ENCODE measurements around the gene FERMT3.

Gene FERMT3

DNA sequence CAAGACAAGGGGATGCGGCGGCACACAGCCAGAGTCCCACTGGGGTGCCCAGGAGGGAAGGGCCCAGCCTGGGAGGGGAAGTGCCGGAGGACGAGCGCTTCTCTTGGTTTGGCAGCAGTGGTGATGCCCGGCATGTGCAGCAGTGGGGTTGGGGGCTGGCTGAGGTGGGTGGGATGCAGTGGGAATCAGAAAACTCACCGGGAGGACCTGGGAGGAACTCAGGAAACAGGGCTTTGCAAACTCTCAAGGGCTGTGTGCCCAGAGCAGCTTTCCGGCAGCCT lies 3.0 kb downstream of the FERMT3 start:
- no peak overlapping the region for H3K4me3 ChIP-seq (ENCODE audit: low read depth, low read length)
- no peaks in the 10 kb centered on the region for H3K36me3 ChIP-seq (ENCODE audit: control insufficient read depth, insufficient read depth, low read length)
- H3K79me2 ChIP-seq, result no peaks in the 10 kb centered on the region
- no peak overlapping the region for H2AFZ ChIP-seq
- peaks cover 2% of the 10 kb centered on the region for H3K4me1 ChIP-seq
- H3K27me3 ChIP-seq (ENCODE audit: control insufficient read depth, insufficient read depth, low read length), result no peaks in the 10 kb centered on the region
- H3K9ac ChIP-seq, result no peak overlapping the region
- no peak overlapping the region for H3K27ac ChIP-seq
- H3K4me2 ChIP-seq (ENCODE audit: low read length), result no peak overlapping the region
- TF ChIP-seq, protein P1, sequence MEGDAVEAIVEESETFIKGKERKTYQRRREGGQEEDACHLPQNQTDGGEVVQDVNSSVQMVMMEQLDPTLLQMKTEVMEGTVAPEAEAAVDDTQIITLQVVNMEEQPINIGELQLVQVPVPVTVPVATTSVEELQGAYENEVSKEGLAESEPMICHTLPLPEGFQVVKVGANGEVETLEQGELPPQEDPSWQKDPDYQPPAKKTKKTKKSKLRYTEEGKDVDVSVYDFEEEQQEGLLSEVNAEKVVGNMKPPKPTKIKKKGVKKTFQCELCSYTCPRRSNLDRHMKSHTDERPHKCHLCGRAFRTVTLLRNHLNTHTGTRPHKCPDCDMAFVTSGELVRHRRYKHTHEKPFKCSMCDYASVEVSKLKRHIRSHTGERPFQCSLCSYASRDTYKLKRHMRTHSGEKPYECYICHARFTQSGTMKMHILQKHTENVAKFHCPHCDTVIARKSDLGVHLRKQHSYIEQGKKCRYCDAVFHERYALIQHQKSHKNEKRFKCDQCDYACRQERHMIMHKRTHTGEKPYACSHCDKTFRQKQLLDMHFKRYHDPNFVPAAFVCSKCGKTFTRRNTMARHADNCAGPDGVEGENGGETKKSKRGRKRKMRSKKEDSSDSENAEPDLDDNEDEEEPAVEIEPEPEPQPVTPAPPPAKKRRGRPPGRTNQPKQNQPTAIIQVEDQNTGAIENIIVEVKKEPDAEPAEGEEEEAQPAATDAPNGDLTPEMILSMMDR (IDR thresholded peaks at IDR 0.05), result no peak
- no peaks in the 10 kb centered on the region for H3K9me3 ChIP-seq (ENCODE audit: control insufficient read depth, low read length)

DNA sequence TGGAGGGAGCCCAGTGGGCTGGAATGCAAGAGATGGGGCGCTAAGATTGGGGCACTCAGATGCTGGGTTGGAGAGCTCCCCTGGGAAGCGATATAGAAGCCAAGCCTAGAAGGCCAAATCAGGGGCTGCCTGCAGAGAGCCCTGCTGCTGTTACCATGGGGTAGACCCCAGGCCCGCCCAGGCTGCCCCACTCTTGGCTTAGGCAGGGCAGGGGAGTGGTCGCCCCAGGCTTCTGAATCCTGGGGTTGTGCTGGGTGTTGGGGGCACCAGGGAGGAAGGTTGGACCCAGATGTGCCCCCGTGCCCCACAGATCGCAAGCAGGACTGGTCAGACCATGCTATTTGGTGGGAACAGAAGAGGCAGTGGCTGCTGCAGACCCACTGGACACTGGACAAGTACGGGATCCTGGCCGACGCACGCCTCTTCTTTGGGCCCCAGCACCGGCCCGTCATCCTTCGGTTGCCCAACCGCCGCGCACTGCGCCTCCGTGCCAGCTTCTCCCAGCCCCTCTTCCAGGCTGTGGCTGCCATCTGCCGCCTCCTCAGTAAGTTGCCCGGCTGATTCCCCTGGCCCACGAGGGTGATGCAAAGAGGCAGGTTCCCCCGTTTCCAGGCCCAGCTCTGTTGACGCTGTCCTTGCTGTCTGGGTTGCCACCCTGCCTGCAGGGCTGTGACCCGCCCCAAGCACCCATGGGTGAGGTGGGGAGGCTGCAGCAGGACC lies 3.9 kb downstream of the FERMT3 start:
- no peaks in the 10 kb centered on the region for H3K27me3 ChIP-seq (ENCODE audit: control insufficient read depth, insufficient read depth, low read length)
- TF ChIP-seq, protein P1 (IDR thresholded peaks at IDR 0.05), result no peak
- no peak overlapping the region for H2AFZ ChIP-seq
- no peak overlapping the region for H3K27ac ChIP-seq
- H3K9ac ChIP-seq, result no peak overlapping the region
- H3K9me3 ChIP-seq (ENCODE audit: control insufficient read depth, low read length), result no peaks in the 10 kb centered on the region
- no peaks in the 10 kb centered on the region for H3K79me2 ChIP-seq
- no peaks in the 10 kb centered on the region for H3K36me3 ChIP-seq (ENCODE audit: control insufficient read depth, insufficient read depth, low read length)
- H3K4me2 ChIP-seq (ENCODE audit: low read length), result no peak overlapping the region
- H3K4me3 ChIP-seq (ENCODE audit: low read depth, low read length), result no peak overlapping the region
- no peaks in the 10 kb centered on the region for H3K4me1 ChIP-seq

DNA sequence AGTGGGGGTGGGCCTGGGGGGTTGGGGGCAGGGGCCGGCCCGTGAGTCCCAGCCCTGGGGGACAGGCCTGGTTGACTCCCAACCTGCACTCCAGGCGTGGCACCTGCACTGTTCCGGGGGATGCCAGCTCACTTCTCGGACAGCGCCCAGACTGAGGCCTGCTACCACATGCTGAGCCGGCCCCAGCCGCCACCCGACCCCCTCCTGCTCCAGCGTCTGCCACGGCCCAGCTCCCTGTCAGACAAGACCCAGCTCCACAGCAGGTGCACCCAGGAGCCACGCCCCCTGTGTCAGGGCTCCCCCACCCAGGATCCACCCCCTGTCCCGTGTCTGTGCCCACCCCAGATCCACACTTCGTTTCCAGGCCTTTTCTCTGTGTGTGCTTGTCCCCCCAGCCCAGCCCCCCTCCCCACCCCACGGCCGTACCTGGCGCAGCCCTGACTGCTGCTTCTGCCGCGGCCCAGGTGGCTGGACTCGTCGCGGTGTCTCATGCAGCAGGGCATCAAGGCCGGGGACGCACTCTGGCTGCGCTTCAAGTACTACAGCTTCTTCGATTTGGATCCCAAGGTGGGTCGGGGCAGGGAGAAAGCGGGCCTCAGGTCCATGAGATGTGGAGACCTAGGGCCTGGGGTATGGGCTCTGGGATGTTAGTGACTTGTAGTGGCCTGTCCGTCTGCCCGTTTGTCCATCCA lies 4.8 kb downstream of the FERMT3 start:
- no peak overlapping the region for H3K4me3 ChIP-seq (ENCODE audit: low read depth, low read length)

DNA sequence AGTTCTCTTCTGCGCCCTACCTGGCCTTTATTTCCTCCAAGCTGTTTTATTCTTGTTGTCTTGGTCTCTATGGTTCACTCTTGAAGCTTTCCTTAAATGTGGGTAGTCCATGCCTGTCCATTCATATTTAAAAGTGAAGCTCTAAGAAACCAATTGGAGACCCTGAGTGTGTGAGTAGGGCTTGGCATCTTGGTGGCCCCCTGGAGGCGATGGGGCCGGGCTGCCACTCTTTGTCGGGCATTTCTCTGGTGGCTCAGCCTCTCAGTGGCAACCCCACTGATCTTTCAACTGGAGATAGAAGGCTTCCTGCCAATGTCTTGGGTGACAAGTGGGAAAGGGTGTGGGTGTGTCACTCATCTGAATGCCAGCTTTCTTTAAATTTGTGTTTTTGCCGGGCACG lies 10.4 kb downstream of the FERMT3 start:
- Histone ChIP-seq H3K9ac (no peak overlapping the region), H3K4me1 (no peaks in the 10 kb centered on the region), H3K27me3 (ENCODE audit: control insufficient read depth, insufficient read depth, low read length) (no peaks in the 10 kb centered on the region), H2AFZ (no peak overlapping the region), H3K4me3 (ENCODE audit: low read depth, low read length) (no peak overlapping the region), H3K9me3 (ENCODE audit: control insufficient read depth, low read length) (no peaks in the 10 kb centered on the region), H3K4me2 (ENCODE audit: low read length) (no peak overlapping the region), H3K36me3 (ENCODE audit: control insufficient read depth, insufficient read depth, low read length) (no peaks in the 10 kb centered on the region), H3K27ac (no peak overlapping the region), H3K79me2 (no peaks in the 10 kb centered on the region)
- TF ChIP-seq, protein P1 (IDR thresholded peaks at IDR 0.05), result no peak

More for the DNA sequence above, 4.8 kb downstream of the FERMT3 start:
- H3K4me2 ChIP-seq (ENCODE audit: low read length), result no peak overlapping the region
- H2AFZ ChIP-seq, result no peak overlapping the region
- H3K36me3 ChIP-seq (ENCODE audit: control insufficient read depth, insufficient read depth, low read length), result no peaks in the 10 kb centered on the region
- H3K4me1 ChIP-seq, result no peaks in the 10 kb centered on the region
- TF ChIP-seq, protein P1 (IDR thresholded peaks at IDR 0.05), result no peak
- no peaks in the 10 kb centered on the region for H3K79me2 ChIP-seq
- no peaks in the 10 kb centered on the region for H3K9me3 ChIP-seq (ENCODE audit: control insufficient read depth, low read length)
- no peaks in the 10 kb centered on the region for H3K27me3 ChIP-seq (ENCODE audit: control insufficient read depth, insufficient read depth, low read length)
- H3K9ac ChIP-seq, result no peak overlapping the region
- H3K27ac ChIP-seq, result no peak overlapping the region

All from parathyroid adenoma (tissue), 2 donors.